HL-60 (cell line): ENCODE results near the gene FBN1.

Experiments used
- GABPA ChIP-seq: IDR thresholded peaks from 2 replicates; pipeline ENCODE4 v1.6.1; 2012; ENCODE audit warnings: low read depth
- POLR2AphosphoS5 ChIP-seq: IDR thresholded peaks from 2 replicates; pipeline ENCODE4 v1.6.1; 2012; ENCODE audit warnings: low read depth
- SPI1 ChIP-seq: IDR thresholded peaks from 2 replicates; pipeline ENCODE4 v1.6.1; 2012; ENCODE audit warnings: low read depth, mild to moderate bottlenecking, borderline replicate concordance
- TF ChIP-seq, protein P1 (sequence below): IDR thresholded peaks from one replicate; pipeline ENCODE4 v1.5.1; 2011; ENCODE audit warnings: low read length, control low read depth, inconsistent platforms; ENCODE audit not compliant: insufficient read depth

DNA sequence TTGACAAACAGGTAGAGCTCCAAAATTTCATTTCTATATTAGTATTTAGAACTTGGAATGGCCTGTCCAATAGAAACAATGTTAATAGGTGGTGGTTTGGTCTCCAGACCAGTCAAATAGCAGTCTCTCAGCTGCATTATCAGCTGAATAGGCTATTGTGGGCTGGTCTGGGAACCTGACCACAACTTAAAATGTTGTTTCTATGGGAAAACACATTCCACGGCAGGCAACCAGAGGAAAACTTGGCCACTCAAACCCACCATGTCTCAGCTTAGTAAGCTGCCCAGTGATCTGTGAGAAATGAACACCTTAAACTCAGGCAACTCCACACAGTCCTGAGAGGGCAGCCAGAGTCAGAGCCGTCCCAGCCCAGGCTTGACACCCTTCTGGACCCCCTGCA lies 20.4 kb downstream of the FBN1 start:
- TF ChIP-seq, protein P1, sequence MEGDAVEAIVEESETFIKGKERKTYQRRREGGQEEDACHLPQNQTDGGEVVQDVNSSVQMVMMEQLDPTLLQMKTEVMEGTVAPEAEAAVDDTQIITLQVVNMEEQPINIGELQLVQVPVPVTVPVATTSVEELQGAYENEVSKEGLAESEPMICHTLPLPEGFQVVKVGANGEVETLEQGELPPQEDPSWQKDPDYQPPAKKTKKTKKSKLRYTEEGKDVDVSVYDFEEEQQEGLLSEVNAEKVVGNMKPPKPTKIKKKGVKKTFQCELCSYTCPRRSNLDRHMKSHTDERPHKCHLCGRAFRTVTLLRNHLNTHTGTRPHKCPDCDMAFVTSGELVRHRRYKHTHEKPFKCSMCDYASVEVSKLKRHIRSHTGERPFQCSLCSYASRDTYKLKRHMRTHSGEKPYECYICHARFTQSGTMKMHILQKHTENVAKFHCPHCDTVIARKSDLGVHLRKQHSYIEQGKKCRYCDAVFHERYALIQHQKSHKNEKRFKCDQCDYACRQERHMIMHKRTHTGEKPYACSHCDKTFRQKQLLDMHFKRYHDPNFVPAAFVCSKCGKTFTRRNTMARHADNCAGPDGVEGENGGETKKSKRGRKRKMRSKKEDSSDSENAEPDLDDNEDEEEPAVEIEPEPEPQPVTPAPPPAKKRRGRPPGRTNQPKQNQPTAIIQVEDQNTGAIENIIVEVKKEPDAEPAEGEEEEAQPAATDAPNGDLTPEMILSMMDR = no peak
- TF ChIP-seq POLR2AphosphoS5 = no peak
- no peak for TF ChIP-seq GABPA
- TF ChIP-seq SPI1 = no peak
